HEK293T (cell line): ENCODE results near the gene FCN1.

Experiments used
- CTCF ChIA-PET: fragments of 350-600 bp; formaldehyde crosslinking; extraction: SDS; loops from one replicate; lab custom pipeline; 2021; ENCODE audit warnings: antibody characterized with exemption, inconsistent platforms; lab: Yijun Ruan, JAX
- POLR2A ChIA-PET: fragments of 350-600 bp; formaldehyde crosslinking; extraction: SDS; loops from one replicate; lab custom pipeline; 2020; ENCODE audit warnings: antibody characterized with exemption, inconsistent platforms; lab: Yijun Ruan, JAX
- DNase-seq: peaks from one replicate; pipeline ENCODE4 v3.0.0; 2012; ENCODE audit warnings: mixed read lengths; ENCODE audit errors: extremely low spot score
- ARNT ChIP-seq: fragments of 450-650 bp; IDR thresholded peaks from 2 replicates; pipeline ENCODE4 v1.6.1; 2017; ENCODE audit warnings: mild to moderate bottlenecking
- BHLHE40 ChIP-seq: fragments of 450-650 bp; IDR thresholded peaks from 2 replicates; pipeline ENCODE4 v1.6.1; 2016; ENCODE audit warnings: mild to moderate bottlenecking, moderate library complexity, borderline replicate concordance
- CTBP1 ChIP-seq: fragments of 450-650 bp; IDR thresholded peaks from 2 replicates; pipeline ENCODE4 v1.6.1; 2016; ENCODE audit warnings: borderline replicate concordance
- ELF4 ChIP-seq: fragments of 450-650 bp; IDR thresholded peaks from 2 replicates; pipeline ENCODE4 v1.6.1; 2017; ENCODE audit warnings: antibody characterized with exemption
- FOXA1 ChIP-seq: fragments of 450-650 bp; IDR thresholded peaks from 2 replicates; pipeline ENCODE4 v1.6.1; 2016; ENCODE audit warnings: mild to moderate bottlenecking
- FOXK2 ChIP-seq: fragments of 450-650 bp; IDR thresholded peaks from 2 replicates; pipeline ENCODE4 v1.6.1; 2016; ENCODE audit warnings: mild to moderate bottlenecking
- FOXM1 ChIP-seq: fragments of 450-650 bp; IDR thresholded peaks from 2 replicates; pipeline ENCODE4 v1.6.1; 2017; ENCODE audit warnings: mild to moderate bottlenecking, borderline replicate concordance
- HDGF ChIP-seq: fragments of 450-650 bp; IDR thresholded peaks from 2 replicates; pipeline ENCODE4 v1.6.1; 2017; ENCODE audit warnings: antibody characterized with exemption, borderline replicate concordance
- L3MBTL2 ChIP-seq: fragments of 450-650 bp; conservative IDR thresholded peaks from 2 replicates; pipeline ENCODE4 v1.6.1; 2016; ENCODE audit warnings: mild to moderate bottlenecking
- LEF1 ChIP-seq: fragments of 450-650 bp; IDR thresholded peaks from 2 replicates; pipeline ENCODE4 v1.6.1; 2017; ENCODE audit warnings: mild to moderate bottlenecking, borderline replicate concordance
- NFRKB ChIP-seq: fragments of 450-650 bp; IDR thresholded peaks from 2 replicates; pipeline ENCODE4 v1.6.1; 2016; ENCODE audit warnings: mild to moderate bottlenecking, moderate library complexity
- PKNOX1 ChIP-seq: fragments of 450-650 bp; IDR thresholded peaks from 2 replicates; pipeline ENCODE4 v1.6.1; 2016
- SP1 ChIP-seq: fragments of 450-650 bp; IDR thresholded peaks from 2 replicates; pipeline ENCODE4 v1.6.1; 2017
- SUZ12 ChIP-seq: fragments of 450-650 bp; IDR thresholded peaks from 2 replicates; pipeline ENCODE4 v1.6.1; 2016; ENCODE audit warnings: mild to moderate bottlenecking
- TARDBP ChIP-seq: fragments of 450-650 bp; IDR thresholded peaks from 2 replicates; pipeline ENCODE4 v1.6.1; 2016
- ZNF384 ChIP-seq: fragments of 450-650 bp; IDR thresholded peaks from 2 replicates; pipeline ENCODE4 v1.6.1; 2016

FCN1 gene

DNA sequence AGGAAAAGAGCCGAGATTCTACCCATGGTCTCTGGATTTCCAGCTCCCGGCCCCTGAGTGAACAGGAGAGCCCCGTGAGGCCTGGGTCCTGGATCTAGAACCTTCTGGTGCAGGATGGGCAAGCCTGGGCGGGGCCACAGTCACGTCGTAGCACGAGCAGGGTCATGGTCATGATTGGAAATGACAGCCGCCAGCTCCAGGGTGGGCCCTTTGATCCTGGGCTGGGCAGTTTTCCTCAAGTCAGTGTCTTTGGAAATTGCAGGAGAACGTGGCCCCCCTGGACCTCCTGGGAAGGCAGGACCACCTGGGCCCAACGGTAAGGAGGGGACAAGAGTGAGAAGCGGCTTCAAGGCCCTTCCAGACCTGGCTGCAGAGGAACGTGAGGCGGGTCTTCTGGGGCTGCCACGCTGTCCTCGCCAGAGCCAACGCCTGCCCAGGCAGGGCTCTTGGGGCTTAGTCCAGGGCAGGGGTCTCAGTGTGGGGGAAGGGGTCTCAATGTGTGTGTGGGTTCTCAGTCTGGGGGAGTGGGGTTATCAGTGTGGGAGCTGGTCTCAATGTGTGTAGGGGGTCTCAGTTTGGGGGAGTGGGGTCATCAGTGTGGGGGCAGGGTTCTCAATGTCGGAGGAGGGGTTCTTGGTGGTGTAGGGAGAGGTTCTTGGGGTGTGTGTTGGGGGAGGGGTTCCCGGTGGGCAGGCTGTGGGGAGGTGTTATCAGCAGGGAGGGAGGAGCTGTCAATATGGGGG, 34.5 kb downstream of the FCN1 start:
- no peak for DNase-seq
- TF ChIP-seq CTBP1: no peak
- TF ChIP-seq PKNOX1: no peak
- no peak for TF ChIP-seq BHLHE40
- TF ChIP-seq ARNT: no peak
- no peak for TF ChIP-seq TARDBP
- no peak for TF ChIP-seq HDGF
- no peak for TF ChIP-seq ZNF384
- no peak for TF ChIP-seq SP1
- no peak for TF ChIP-seq NFRKB
- TF ChIP-seq ELF4: no peak
- TF ChIP-seq LEF1: no peak
- no peak for TF ChIP-seq FOXM1
- TF ChIP-seq FOXK2: no peak
- TF ChIP-seq FOXA1: no peak
- TF ChIP-seq L3MBTL2: no peak
- TF ChIP-seq SUZ12: no peak
- ChIA-PET CTCF (no interaction called here), POLR2A (no interaction called here)

GRCh38 chr9:134882204-134882785, 35.4 kb downstream of the FCN1 start:
- no peak for TF ChIP-seq BHLHE40
- TF ChIP-seq LEF1: no peak
- TF ChIP-seq L3MBTL2: no peak
- no peak for TF ChIP-seq FOXK2
- no peak for TF ChIP-seq FOXA1
- no peak for TF ChIP-seq SP1
- TF ChIP-seq ARNT: no peak
- TF ChIP-seq SUZ12: no peak
- TF ChIP-seq ELF4: no peak
- TF ChIP-seq NFRKB: no peak
- TF ChIP-seq HDGF: no peak
- no peak for DNase-seq
- POLR2A ChIA-PET: no interaction called here
- CTCF ChIA-PET: no interaction called here

DNA sequence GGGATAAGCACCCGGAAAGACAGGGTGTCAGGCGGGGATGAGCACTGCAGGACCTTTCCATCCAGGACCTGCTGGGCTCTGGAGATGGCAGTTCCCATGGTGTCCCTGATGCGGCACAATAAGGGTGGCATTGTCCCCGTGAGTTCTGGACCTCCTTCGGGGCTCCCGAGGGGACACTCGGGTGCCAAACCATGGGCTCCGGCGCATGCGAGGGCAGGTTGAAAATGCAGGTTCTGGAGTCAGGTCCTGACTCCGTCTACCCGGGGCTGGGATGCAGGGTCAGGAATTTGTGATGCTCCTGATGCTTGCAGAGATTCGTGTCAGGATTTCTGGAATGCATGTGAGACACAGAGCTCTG, 36.4 kb downstream of the FCN1 start:
- ChIA-PET CTCF (no interaction called here), POLR2A (no interaction called here)
- TF ChIP-seq ELF4 (no peak), L3MBTL2 (no peak), SP1 (no peak), FOXA1 (no peak), CTBP1 (no peak), FOXK2 (no peak), LEF1 (no peak), TARDBP (no peak), ZNF384 (no peak), FOXM1 (no peak), ARNT (no peak), PKNOX1 (no peak), BHLHE40 (no peak), NFRKB (no peak), SUZ12 (no peak)
- no peak for DNase-seq

DNA sequence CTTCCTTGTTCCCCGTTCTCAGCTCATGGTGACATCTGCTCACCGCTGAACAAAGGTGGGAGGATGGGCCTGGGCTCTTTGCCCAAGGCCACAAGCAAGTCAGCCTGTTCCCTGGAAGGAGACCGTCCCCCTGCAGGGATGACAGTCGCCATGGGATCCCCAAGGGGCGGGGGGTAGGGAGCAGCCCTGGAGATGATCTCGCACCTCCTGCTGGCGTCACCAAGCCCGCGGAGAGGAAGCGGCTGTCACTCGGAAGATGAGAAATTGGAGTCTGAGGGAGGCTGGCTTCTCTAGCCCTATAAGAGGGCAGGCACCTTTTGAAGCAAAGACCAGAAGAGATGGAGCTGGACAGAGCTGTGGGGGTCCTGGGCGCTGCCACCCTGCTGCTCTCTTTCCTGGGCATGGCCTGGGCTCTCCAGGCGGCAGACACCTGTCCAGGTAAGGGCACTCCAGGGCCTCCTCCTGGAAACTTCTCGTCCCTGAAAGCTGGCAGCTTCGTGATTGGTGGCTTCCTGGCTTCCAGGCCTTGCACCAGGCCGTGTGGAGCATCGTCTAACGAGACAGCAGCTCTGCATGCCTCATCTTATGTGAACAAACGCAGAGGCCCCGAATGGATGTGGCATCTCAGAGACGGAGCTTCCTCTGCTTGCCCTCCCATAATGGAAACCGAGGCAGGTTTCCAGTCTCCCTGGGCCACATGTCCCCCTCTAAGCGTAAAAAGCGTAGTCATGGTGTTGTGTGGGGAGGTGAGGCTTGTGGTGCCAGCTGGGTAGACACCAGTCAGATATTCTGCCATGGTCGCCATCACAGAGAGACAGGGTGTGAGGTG, 37.0 kb downstream of the FCN1 start, which contains the start of gene FCN2:
Gene FCN2, plus strand, starts transcription at position 327 of the 829 bp plus-strand sequence. Its CDS starts 12 bp downstream, at position 339.
- CTCF ChIA-PET: no interaction called here
- TF ChIP-seq BHLHE40: no peak
- no peak for TF ChIP-seq L3MBTL2
- no peak for TF ChIP-seq ARNT
- TF ChIP-seq LEF1: no peak
- POLR2A ChIA-PET: no interaction called here
- no peak for DNase-seq

DNA sequence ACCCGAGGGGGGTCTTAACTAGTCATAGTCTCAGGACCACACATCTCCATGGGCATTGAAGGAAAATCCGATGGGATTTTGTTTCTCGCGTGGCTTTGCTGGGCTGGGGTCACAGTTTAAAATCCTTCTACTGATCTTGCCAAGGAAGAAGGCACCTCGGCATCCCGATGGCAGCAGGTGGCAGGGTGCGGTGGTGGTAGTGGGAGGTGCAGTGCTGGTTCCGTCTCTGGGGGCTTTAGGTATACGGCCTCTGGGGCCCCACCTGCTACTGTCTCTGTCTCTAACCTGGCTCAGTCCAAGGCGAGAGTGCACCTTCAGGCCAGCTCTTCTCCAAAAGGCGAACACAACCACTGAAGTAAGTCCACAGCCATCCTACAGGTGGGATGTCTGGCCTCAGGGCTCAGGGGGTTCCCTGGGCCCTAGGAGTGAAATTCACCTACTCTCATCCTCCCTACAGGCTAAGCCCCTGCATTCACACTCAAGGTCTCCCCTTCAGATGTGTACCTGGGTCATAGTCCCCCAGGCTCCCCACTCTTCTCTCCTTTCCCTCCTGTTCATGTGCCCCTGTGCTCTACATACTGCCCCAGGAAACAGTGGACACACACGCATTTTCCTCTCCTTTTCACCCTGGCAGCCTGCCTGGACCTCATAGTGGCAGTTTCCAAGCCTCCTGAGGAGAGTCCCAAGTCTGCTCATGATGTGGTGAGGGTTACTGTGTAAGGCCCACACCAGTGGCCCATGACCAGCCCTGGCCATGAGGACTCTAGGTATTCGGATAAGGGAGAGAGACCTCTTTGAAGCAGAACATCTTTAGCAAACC, 37.8 kb downstream of the FCN1 start:
- TF ChIP-seq BHLHE40 (no peak), LEF1 (no peak), FOXA1 (no peak), FOXK2 (no peak), ARNT (no peak), PKNOX1 (no peak), SP1 (no peak), TARDBP (no peak), L3MBTL2 (no peak), NFRKB (no peak), ELF4 (no peak), CTBP1 (no peak), FOXM1 (no peak), ZNF384 (no peak), HDGF (no peak), SUZ12 (no peak)
- ChIA-PET POLR2A (no interaction called here), CTCF (no interaction called here)
- DNase-seq: no peak
